H9 (cell line): Measurements from ENCODE around the gene TSPAN4. TPM values are rescaled to one million over a fixed set of nuclear protein-coding genes. Genes with fewer than 3 reads are reported as not detected.

Experiments
- DNase-seq: peaks from one replicate; pipeline ENCODE4 v3.0.0-alpha.2; 2017
- H2AFZ ChIP-seq: one replicate; pipeline ENCODE4 v1.6.1; 2013; ENCODE audit warnings: mild to moderate bottlenecking, low read length, control low read depth, moderate library complexity
- H2AK5ac ChIP-seq: 2 replicates; pipeline ENCODE4 v1.6.1; 2013; ENCODE audit warnings: low read length, control low read depth, mixed read lengths; ENCODE audit not compliant: insufficient read length
- H2BK120ac ChIP-seq: one replicate; pipeline ENCODE4 v1.6.1; 2013; ENCODE audit warnings: low read depth, mild to moderate bottlenecking, low read length, control low read depth, inconsistent platforms; ENCODE audit not compliant: poor library complexity, severe bottlenecking
- H2BK12ac ChIP-seq: 2 replicates; pipeline ENCODE4 v1.6.1; 2013; ENCODE audit warnings: low read length, control low read depth, mixed read lengths, low read depth; ENCODE audit not compliant: insufficient read length
- H2BK15ac ChIP-seq: 2 replicates; pipeline ENCODE4 v1.6.1; 2013; ENCODE audit warnings: low read depth, low read length, control low read depth
- H2BK20ac ChIP-seq: one replicate; pipeline ENCODE4 v1.6.1; 2013; ENCODE audit warnings: low read depth, mild to moderate bottlenecking, low read length, control low read depth, inconsistent platforms; ENCODE audit not compliant: poor library complexity, severe bottlenecking
- H2BK5ac ChIP-seq: 2 replicates; pipeline ENCODE4 v1.6.1; 2013; ENCODE audit warnings: low read length, control low read depth, mixed read lengths; ENCODE audit not compliant: insufficient read length
- H3K14ac ChIP-seq: 2 replicates; pipeline ENCODE4 v1.6.1; 2013; ENCODE audit warnings: low read length, control low read depth; ENCODE audit not compliant: insufficient read depth
- H3K18ac ChIP-seq: 2 replicates; pipeline ENCODE4 v1.6.1; 2013; ENCODE audit warnings: low read depth, mild to moderate bottlenecking, mixed read lengths, low read length, control low read depth; ENCODE audit not compliant: insufficient read length
- H3K23ac ChIP-seq: 2 replicates; pipeline ENCODE4 v1.6.1; 2013; ENCODE audit warnings: low read length, control low read depth, mixed read lengths, low read depth; ENCODE audit not compliant: insufficient read length
- H3K23me2 ChIP-seq: 2 replicates; pipeline ENCODE4 v1.6.1; 2013; ENCODE audit warnings: low read depth, mild to moderate bottlenecking, mixed read lengths, low read length, control low read depth; ENCODE audit not compliant: insufficient read length, poor library complexity, severe bottlenecking
- H3K27ac ChIP-seq: 2 replicates; pipeline ENCODE4 v1.5.1; 2013; ENCODE audit warnings: low read length, control low read depth, mixed read lengths, low read depth; ENCODE audit not compliant: insufficient read length
- H3K27me3 ChIP-seq: 2 replicates; pipeline ENCODE4 v1.6.1; 2013; ENCODE audit warnings: low read length, control low read depth, inconsistent platforms; ENCODE audit not compliant: insufficient read depth
- H3K4ac ChIP-seq: 2 replicates; pipeline ENCODE4 v1.6.1; 2013; ENCODE audit warnings: low read depth, mild to moderate bottlenecking, control low read depth, inconsistent platforms, low read length, moderate library complexity
- H3K4me1 ChIP-seq: 2 replicates; pipeline ENCODE4 v1.6.1; 2013; ENCODE audit warnings: low read length, control low read depth, inconsistent platforms; ENCODE audit not compliant: insufficient read depth
- H3K4me2 ChIP-seq: 2 replicates; pipeline ENCODE4 v1.6.1; 2013; ENCODE audit warnings: low read length, control low read depth, mixed read lengths; ENCODE audit not compliant: insufficient read length, insufficient read depth
- H3K56ac ChIP-seq: 2 replicates; pipeline ENCODE4 v1.6.1; 2013; ENCODE audit warnings: low read depth, mild to moderate bottlenecking, mixed read lengths, low read length, control low read depth; ENCODE audit not compliant: insufficient read length
- H3K79me1 ChIP-seq: 2 replicates; pipeline ENCODE4 v1.6.1; 2013; ENCODE audit warnings: low read depth, mild to moderate bottlenecking, moderate library complexity, low read length, control low read depth, inconsistent platforms; ENCODE audit not compliant: insufficient read depth, poor library complexity, severe bottlenecking
- H3K79me2 ChIP-seq: 2 replicates; pipeline ENCODE4 v1.6.1; 2013; ENCODE audit warnings: low read length, control low read depth, inconsistent platforms; ENCODE audit not compliant: insufficient read depth
- H3K9ac ChIP-seq: 2 replicates; pipeline ENCODE4 v1.6.1; 2013; ENCODE audit warnings: low read length, control low read depth, mixed read lengths; ENCODE audit not compliant: insufficient read length; ENCODE audit errors: extremely low read depth
- H3K9me3 ChIP-seq: one replicate; pipeline ENCODE4 v1.6.1; 2013; ENCODE audit warnings: low read depth, low read length, inconsistent platforms; ENCODE audit not compliant: control insufficient read depth
- H3T11ph ChIP-seq: one replicate; pipeline ENCODE4 v1.6.1; 2013; ENCODE audit warnings: mild to moderate bottlenecking, low read length, control low read depth, inconsistent platforms
- H4K20me1 ChIP-seq: one replicate; pipeline ENCODE4 v1.6.1; 2013; ENCODE audit not compliant: control insufficient read depth, insufficient read length, insufficient read depth
- H4K5ac ChIP-seq: 2 replicates; pipeline ENCODE4 v1.6.1; 2013; ENCODE audit warnings: low read depth, mild to moderate bottlenecking, mixed read lengths, low read length, control low read depth; ENCODE audit not compliant: insufficient read length
- H4K8ac ChIP-seq: replicated peaks from 2 replicates; pipeline ENCODE4 v1.6.1; 2013; ENCODE audit warnings: low read length, control low read depth, mixed read lengths, low read depth; ENCODE audit not compliant: insufficient read length
- H4K91ac ChIP-seq: 2 replicates; pipeline ENCODE4 v1.6.1; 2013; ENCODE audit warnings: low read depth, mild to moderate bottlenecking, moderate library complexity, mixed read lengths, low read length, control low read depth; ENCODE audit not compliant: insufficient read length
- H3K27ac Mint-ChIP-seq, 3 experiments: 2 replicates in 2 of 3; 3 replicates in 1 of 3; pipeline ENCODE4 v1.8.0; 2020 to 2021; ENCODE audit warnings: mixed read lengths in 3 of 3, mild to moderate bottlenecking in 1 of 3, moderate library complexity in 1 of 3
- H3K27me3 Mint-ChIP-seq: 2 replicates; pipeline ENCODE4 v1.8.0; 2021; ENCODE audit warnings: low read depth, mild to moderate bottlenecking, moderate library complexity, mixed read lengths
- H3K36me3 Mint-ChIP-seq, 3 experiments: 2 replicates in 2 of 3; 3 replicates in 1 of 3; pipeline ENCODE4 v1.8.0; 2020 to 2021; ENCODE audit warnings: low read depth in 3 of 3, mixed read lengths in 3 of 3; ENCODE audit not compliant: insufficient read depth in 1 of 3
- H3K4me1 Mint-ChIP-seq, 2 experiments: 2 replicates each; pipeline ENCODE4 v1.8.0; 2020; ENCODE audit warnings: mixed read lengths in 2 of 2
- H3K4me3 Mint-ChIP-seq, 2 experiments: 2 replicates in 1 of 2; 3 replicates in 1 of 2; pipeline ENCODE4 v1.8.0; 2020 to 2021; ENCODE audit warnings: mild to moderate bottlenecking in 2 of 2, mixed read lengths in 2 of 2, moderate library complexity in 1 of 2
- H3K9me3 Mint-ChIP-seq, 2 experiments: 2 replicates in 1 of 2; 3 replicates in 1 of 2; pipeline ENCODE4 v1.8.0; 2020; ENCODE audit warnings: mild to moderate bottlenecking in 2 of 2, mixed read lengths in 2 of 2, moderate library complexity in 1 of 2
- CTCF ChIP-seq: fragments of 200-600 bp; sonication (generic); conservative IDR thresholded peaks from 3 replicates; pipeline ENCODE4 v1.8.0; 2021; ENCODE audit warnings: antibody characterized with exemption, mild to moderate bottlenecking
- WGBS: extraction: QIAGEN DNeasy Blood & Tissue Kit; methylation state at CpG from one replicate; pipeline ENCODE4 v1.1.7; 2013; ENCODE audit warnings: missing lambda C conversion rate, low lambda C conversion rate, mixed read lengths; ENCODE audit not compliant: insufficient read length; ENCODE audit errors: extremely low coverage; 5-methylcytosine and 5-hydroxymethylcytosine counted together
- total RNA-seq: library from RNA; stranded (reverse); gene quantifications from 2 replicates; pipeline ENCODE4 v1.2.1, GENCODE V29; 2021

The TSPAN4 gene
- total RNA-seq, 1 experiment from 2014 or later: 64.6 TPM

GRCh38 chr11:912266-912665, 69.6 kb downstream of the TSPAN4 start:
- H3K27ac Mint-ChIP-seq: peak overlapping the region in 1 of 3 experiments; percentile 48; a peak in 1 of 7 replicates
- Histone ChIP-seq H2BK12ac (no peak overlapping the region), H2BK5ac (no peak overlapping the region), H3K4me2 (no peak overlapping the region), H3K79me1 (peaks cover 6% of the 10 kb centered on the region), H3K4ac (no peak overlapping the region), H4K8ac (no peak overlapping the region), H2AK5ac (no peak overlapping the region), H4K20me1 (peaks cover 3% of the 10 kb centered on the region), H3T11ph (no peak overlapping the region), H2BK15ac (no peak overlapping the region), H3K56ac (no peak overlapping the region), H4K5ac (no peak overlapping the region), H3K9me3 (no peaks in the 10 kb centered on the region), H2BK20ac (no peak overlapping the region), H3K23me2 (peaks cover 18% of the 10 kb centered on the region), H3K4me1 (no peaks in the 10 kb centered on the region; the same call in 1 of the 2 replicates), H3K27ac (no peak overlapping the region), H3K27me3 (no peaks in the 10 kb centered on the region), H2BK120ac (no peak overlapping the region), H3K9ac (no peak overlapping the region), H3K79me2 (peaks cover 3% of the 10 kb centered on the region; the same call in 1 of the 2 replicates), H2AFZ (no peak overlapping the region), H3K18ac (no peak overlapping the region), H3K23ac (no peak overlapping the region), H3K14ac (no peak overlapping the region), H4K91ac (no peak overlapping the region)
- no CpG with 5 or more reads among the region's 14 CpGs for WGBS
- H3K4me3 Mint-ChIP-seq: peak overlapping the region; percentile 77 to 86; a peak in 4 of 5 replicates
- no peaks in the 10 kb centered on the region for H3K27me3 Mint-ChIP-seq
- H3K36me3 Mint-ChIP-seq: peaks cover 0 to 15% (median 4%) of the 10 kb centered on the region in 3 experiments; a peak in 3 of 7 replicates
- H3K4me1 Mint-ChIP-seq: peaks cover 9 to 14% of the 10 kb centered on the region in 2 experiments
- DNase-seq: no peak
- no peak for TF ChIP-seq CTCF
- H3K9me3 Mint-ChIP-seq: no peaks in the 10 kb centered on the region
